ENCODE results near the gene SPSB3. TPM values are rescaled to one million over a fixed set of nuclear protein-coding genes. Genes with fewer than 3 reads are reported as not detected.

The SPSB3 gene
- total RNA-seq, 2 donors from 2014 or later = 92.2 to 101 TPM

DNA sequence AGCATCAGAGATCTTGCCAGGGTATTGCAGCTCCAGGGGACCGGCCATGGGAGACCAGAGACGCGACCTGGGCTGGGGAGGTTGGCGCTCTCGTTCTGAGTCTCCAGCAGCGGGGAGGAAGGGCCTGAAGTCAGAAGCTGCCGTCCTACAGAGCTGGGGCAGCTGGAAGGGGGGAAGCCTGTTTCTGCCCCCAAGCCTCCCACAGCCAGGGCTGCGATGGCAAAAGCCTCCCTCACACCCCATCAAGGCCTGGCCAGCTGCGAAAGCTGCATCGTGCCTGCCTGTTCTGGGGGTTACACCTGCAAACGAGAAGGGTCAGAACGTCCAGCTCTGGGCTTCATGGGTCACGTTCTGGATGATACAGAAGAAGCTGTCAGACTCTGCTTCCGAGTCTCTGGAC lies 50.3 kb downstream of the SPSB3 start:
- DNase-seq (no peak), ATAC-seq (no peak)
- Mint-ChIP-seq H3K36me3 (ENCODE audit: low read depth) (peaks cover 1% of the 10 kb centered on the region), H3K4me3 (no peak overlapping the region), H3K27ac (no peak overlapping the region), H3K27me3 (no peaks in the 10 kb centered on the region), H3K4me1 (peaks cover 7% of the 10 kb centered on the region)
- no peaks in the 10 kb centered on the region for H3K9me3 ChIP-seq (ENCODE audit: control insufficient read depth, low read length, poor library complexity, severe bottlenecking)

DNA sequence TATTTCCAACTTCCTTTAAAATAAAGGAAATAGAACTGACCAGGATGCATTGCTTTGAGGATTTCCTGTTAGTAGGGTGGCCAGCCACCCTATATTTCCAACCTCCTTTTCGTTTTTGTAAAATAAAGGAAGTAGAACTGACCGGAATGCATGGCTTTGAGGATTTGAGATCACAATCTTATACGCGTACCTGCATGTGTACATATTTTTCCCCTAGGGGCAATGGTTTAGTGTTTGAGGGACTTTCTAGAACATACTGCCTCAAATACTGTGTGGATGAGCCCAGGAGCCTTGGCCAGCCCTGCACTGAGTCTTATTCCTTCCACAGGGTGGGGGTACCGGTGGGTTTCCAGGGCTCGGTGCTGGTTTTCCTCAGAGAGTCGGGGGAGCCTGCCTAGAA lies 50.8 kb downstream of the SPSB3 start:
- ATAC-seq (no peak), DNase-seq (no peak)
- peaks cover 5% of the 10 kb centered on the region for H3K36me3 Mint-ChIP-seq (ENCODE audit: low read depth)
- H3K4me3 Mint-ChIP-seq = no peak overlapping the region
- no peak overlapping the region for H3K27ac Mint-ChIP-seq
- H3K9me3 ChIP-seq (ENCODE audit: control insufficient read depth, low read length, poor library complexity, severe bottlenecking) = no peaks in the 10 kb centered on the region
- no peaks in the 10 kb centered on the region for H3K27me3 Mint-ChIP-seq
- peaks cover 10% of the 10 kb centered on the region for H3K4me1 Mint-ChIP-seq

DNA sequence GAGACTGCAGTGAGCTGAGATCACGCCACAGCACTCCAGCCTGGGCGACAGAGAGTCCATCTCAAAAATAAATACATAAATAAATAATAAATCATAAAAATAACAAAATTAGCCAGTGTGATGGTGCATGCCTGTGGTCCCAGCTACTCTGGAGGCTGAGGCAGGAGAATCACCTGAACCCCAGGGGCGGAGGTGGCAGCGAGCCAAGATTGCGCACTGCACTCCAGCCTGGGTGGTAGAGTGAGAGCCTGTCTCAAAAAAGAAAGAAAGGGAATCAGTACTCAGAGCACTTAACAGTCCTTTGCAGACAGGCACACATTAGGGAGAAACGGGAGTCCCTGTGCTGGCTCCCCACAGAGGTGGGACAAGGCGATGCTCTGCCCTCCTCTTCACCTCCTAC lies 51.3 kb downstream of the SPSB3 start:
- DNase-seq = no peak
- H3K9me3 ChIP-seq (ENCODE audit: control insufficient read depth, low read length, poor library complexity, severe bottlenecking) = no peaks in the 10 kb centered on the region
- Mint-ChIP-seq H3K36me3 (ENCODE audit: low read depth) (peaks cover 5% of the 10 kb centered on the region), H3K4me1 (peaks cover 10% of the 10 kb centered on the region), H3K27me3 (no peaks in the 10 kb centered on the region), H3K27ac (no peak overlapping the region), H3K4me3 (no peak overlapping the region)
- ATAC-seq = no peak

DNA sequence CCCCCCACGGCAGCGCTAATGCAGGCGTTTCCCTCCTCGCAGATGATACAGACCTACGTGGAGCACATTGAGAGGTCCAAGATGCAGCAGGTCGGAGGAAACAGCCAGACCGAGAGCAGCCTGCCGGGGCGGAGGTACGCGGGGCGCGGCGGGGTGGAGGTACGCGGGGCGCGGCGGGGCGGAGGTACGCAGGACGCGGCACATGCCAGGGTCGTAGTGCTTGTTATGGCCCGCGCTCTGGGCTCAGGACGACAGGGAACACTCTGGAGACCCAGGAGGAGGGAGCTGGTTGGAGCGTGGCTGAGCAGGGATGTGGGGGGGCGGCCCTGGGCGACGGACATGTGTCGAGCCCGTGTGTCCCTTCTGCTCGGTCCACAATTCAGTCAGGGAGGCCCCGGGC lies 52.9 kb downstream of the SPSB3 start:
- H3K9me3 ChIP-seq (ENCODE audit: control insufficient read depth, low read length, poor library complexity, severe bottlenecking) = no peaks in the 10 kb centered on the region
- Mint-ChIP-seq H3K27ac (no peak overlapping the region), H3K36me3 (ENCODE audit: low read depth) (peaks cover 5% of the 10 kb centered on the region), H3K4me3 (no peak overlapping the region), H3K27me3 (no peaks in the 10 kb centered on the region), H3K4me1 (peaks cover 7% of the 10 kb centered on the region)
- DNase-seq (no peak), ATAC-seq (no peak)

DNA sequence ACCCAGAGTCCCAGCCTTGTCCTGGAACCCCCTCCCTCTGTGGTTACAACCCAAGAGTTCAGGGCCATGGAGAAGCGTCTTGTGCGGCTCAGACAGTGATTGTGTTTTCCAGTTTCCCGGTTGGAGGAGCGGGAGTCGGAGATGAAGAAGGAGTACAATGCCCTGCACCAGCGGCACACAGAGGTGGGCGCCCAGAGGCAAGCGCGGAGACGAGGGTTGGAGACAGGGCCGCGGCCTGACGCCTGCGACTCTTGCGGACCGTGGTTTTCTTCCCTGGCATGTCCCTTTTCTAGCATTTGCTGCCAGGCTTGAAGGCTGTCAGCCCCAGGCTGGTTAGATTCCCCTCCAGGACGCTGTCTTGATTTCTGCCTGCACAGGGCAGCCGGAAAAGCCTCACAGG lies 53.3 kb downstream of the SPSB3 start:
- ATAC-seq = no peak
- no peak for DNase-seq
- H3K36me3 Mint-ChIP-seq (ENCODE audit: low read depth) = peaks cover 5% of the 10 kb centered on the region
- no peaks in the 10 kb centered on the region for H3K27me3 Mint-ChIP-seq
- H3K27ac Mint-ChIP-seq = no peak overlapping the region
- H3K4me3 Mint-ChIP-seq = no peak overlapping the region
- peaks cover 7% of the 10 kb centered on the region for H3K4me1 Mint-ChIP-seq
- no peaks in the 10 kb centered on the region for H3K9me3 ChIP-seq (ENCODE audit: control insufficient read depth, low read length, poor library complexity, severe bottlenecking)

DNA sequence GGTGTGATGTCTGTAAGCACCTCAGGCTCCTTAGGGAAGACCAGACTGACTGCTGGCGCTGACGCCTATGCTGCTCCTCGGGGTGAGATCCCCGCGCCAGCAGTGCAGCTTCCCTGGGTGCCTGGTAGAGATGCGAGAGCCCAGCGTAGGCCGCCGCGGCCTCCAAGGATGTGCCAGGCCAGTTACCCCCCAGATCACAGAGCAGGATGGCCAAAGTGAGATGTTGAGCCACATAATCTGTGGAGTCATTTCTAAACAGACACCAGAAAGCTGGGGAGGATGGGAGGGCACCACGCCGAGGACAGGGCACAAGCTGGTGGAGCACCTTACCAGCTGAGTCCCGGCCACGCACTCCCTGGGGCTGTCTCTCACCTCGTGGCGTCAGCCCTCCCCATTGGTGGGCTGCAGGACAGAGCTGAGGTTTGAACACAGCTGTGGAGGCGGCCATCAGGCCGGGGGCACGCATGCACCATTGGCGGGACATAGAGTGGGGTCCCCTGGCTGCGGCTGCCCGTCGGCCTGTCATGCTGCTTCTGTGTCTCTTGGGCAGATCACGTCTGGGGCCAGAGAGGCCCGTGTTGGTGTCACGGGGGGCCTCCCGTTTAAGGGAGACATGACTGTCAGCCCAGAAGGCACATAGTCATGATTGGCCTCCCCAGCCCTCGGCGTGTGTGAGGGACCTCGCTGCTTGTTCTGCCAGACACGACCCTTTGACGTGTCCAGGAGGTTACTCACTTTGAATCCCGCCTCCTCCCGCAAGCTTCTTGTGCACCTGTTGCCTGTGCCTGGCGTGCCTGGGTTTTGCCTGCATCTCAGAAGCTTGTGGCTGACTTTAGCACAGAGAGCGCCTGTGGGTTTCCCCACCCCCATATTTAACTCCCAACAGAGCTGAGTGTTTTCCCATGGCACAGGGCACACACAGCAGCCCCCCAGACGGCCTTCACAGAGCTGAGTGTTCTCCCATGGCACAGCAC lies 54.4 kb downstream of the SPSB3 start:
- no peak overlapping the region for H3K27ac Mint-ChIP-seq
- peaks cover 5% of the 10 kb centered on the region for H3K36me3 Mint-ChIP-seq (ENCODE audit: low read depth)
- H3K9me3 ChIP-seq (ENCODE audit: control insufficient read depth, low read length, poor library complexity, severe bottlenecking) = no peaks in the 10 kb centered on the region
- no peak overlapping the region for H3K4me3 Mint-ChIP-seq
- no peaks in the 10 kb centered on the region for H3K27me3 Mint-ChIP-seq
- ATAC-seq (no peak), DNase-seq (no peak)
- peaks cover 13% of the 10 kb centered on the region for H3K4me1 Mint-ChIP-seq

Other genes starting within 250 kb of the SPSB3 start
- 10 to 100 TPM; 22.2 to 23.4 TPM for gene TMEM204, start 248.9 kb downstream of the SPSB3 start, total RNA-seq
- 1 to 10 TPM; 5.5 to 7.9 TPM for gene IFT140, start 170.5 kb downstream of the SPSB3 start, total RNA-seq
- gene CRAMP1, start 170.2 kb downstream of the SPSB3 start, total RNA-seq = 10 to 100 TPM; 22.8 to 28.6 TPM
- 10 to 100 TPM; 11.6 to 14.4 TPM for gene JPT2, start 104.3 kb downstream of the SPSB3 start, total RNA-seq
- 100 to 1,000 TPM; 221 to 247 TPM for gene MAPK8IP3, start 76.4 kb downstream of the SPSB3 start, total RNA-seq
- gene NME3, start 11.0 kb downstream of the SPSB3 start, total RNA-seq = 10 to 100 TPM; 54.0 to 61.9 TPM
- 10 to 100 TPM; 30.6 to 30.8 TPM for gene EME2, start 9.8 kb downstream of the SPSB3 start, total RNA-seq
- gene MRPS34, start 9.4 kb downstream of the SPSB3 start, total RNA-seq = 10 to 100 TPM; 45.1 to 57.5 TPM
- 10 to 100 TPM; 41.7 to 44.9 TPM for gene NUBP2, start 389 bp upstream of the SPSB3 start, total RNA-seq
- gene IGFALS, start 11.1 kb upstream of the SPSB3 start, total RNA-seq = under 1 TPM; 0.25 to 0.55 TPM
- 10 to 100 TPM; 35.8 to 37.9 TPM for gene HAGH, start 44.3 kb upstream of the SPSB3 start, total RNA-seq
- gene FAHD1, start 44.6 kb upstream of the SPSB3 start, total RNA-seq = 1 to 10 TPM; 6.1 to 7.9 TPM
- gene MEIOB, start 89.6 kb upstream of the SPSB3 start, total RNA-seq = not detected
- gene HS3ST6, start 135.8 kb upstream of the SPSB3 start, total RNA-seq = not detected
- 1 to 10 TPM; 3.8 to 4.9 TPM for gene MSRB1, start 160.6 kb upstream of the SPSB3 start, total RNA-seq
- gene RPL3L, start 172.1 kb upstream of the SPSB3 start, total RNA-seq = not detected
- 10 to 100 TPM; 57.7 to 58.1 TPM for gene NDUFB10, start 177.0 kb upstream of the SPSB3 start, total RNA-seq
- gene RPS2, start 182.3 kb upstream of the SPSB3 start, total RNA-seq = 1,000 to 10,000 TPM; 3,200 to 3,361 TPM
- not detected for gene RNF151, start 184.3 kb upstream of the SPSB3 start, total RNA-seq
- gene TBL3, start 189.5 kb upstream of the SPSB3 start, total RNA-seq = 10 to 100 TPM; 19.5 to 20.8 TPM
- gene NOXO1, start 198.9 kb upstream of the SPSB3 start, total RNA-seq = under 1 TPM; 0.40 to 0.78 TPM
- 10 to 100 TPM; 16.2 to 22.1 TPM for gene GFER, start 201.6 kb upstream of the SPSB3 start, total RNA-seq
- 1 to 10 TPM; 7.3 to 8.1 TPM for gene SYNGR3, start 207.4 kb upstream of the SPSB3 start, total RNA-seq
- 10 to 100 TPM; 45.2 to 46.7 TPM for gene ZNF598, start 227.2 kb upstream of the SPSB3 start, total RNA-seq
- gene NPW, start 237.2 kb upstream of the SPSB3 start, total RNA-seq = 1 to 10 TPM in 1 of 2 donors, not detected in 1; 2.0 TPM
- 1 to 10 TPM; 2.2 to 3.9 TPM for gene NHERF2, start 244.3 kb upstream of the SPSB3 start, total RNA-seq